Sigmoid colon (tissue), 4 donors: ENCODE measurements around the gene ASH1L.
"Not testable (repeated sequence)": the region's sequence is repeated elsewhere in the genome, so short reads cannot be mapped to it uniquely, and the experiment has no call there.

ENCODE experiments used
- EP300 ChIP-seq, 4 donors: sonication (generic); formaldehyde crosslinking; IDR thresholded peaks; one replicate each; pipeline ENCODE4 v1.6.1; 2017; ENCODE audit warnings: antibody characterized with exemption in 4 of 4
- POLR2A ChIP-seq, 2 donors: fragments of 450-650 bp; IDR thresholded peaks; one replicate each; pipeline ENCODE4 v1.6.1; 2016; ENCODE audit warnings: antibody characterized with exemption in 2 of 2, mild to moderate bottlenecking in 2 of 2, moderate library complexity in 2 of 2
- POLR2AphosphoS5 ChIP-seq, 4 donors: sonication (generic); formaldehyde crosslinking; IDR thresholded peaks; one replicate each; pipeline ENCODE4 v1.6.1; 2017; ENCODE audit warnings: antibody characterized with exemption in 4 of 4
- TF ChIP-seq, protein P1 (sequence below), 4 experiments: fragments of 450-650 bp in 3 of 4; fragments of 200-600 bp in 1 of 4; IDR thresholded peaks; one replicate each; pipeline ENCODE4 v1.5.1; 2016 to 2019; ENCODE audit warnings: antibody characterized with exemption in 4 of 4, mild to moderate bottlenecking in 3 of 4, moderate library complexity in 2 of 4

DNA sequence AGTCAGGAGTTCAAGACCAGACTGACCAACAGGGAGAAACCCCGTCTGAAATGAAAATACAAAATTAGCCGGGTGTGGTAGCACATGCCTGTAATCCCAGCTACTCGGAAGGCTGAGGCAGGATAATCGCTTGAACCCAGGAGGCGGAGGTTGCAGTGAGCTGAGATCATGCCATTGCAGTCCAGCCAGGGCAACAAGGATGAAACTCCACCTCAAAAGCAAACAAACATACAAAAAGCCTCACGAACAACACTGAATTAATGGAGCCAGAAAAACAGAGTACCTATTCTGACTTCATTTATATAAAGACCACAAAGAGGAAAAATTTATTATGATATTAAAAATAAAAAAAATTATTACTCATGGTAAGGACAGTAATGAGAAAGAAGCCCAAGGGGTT lies 75.7 kb downstream of the ASH1L start:
- TF ChIP-seq, protein P1, sequence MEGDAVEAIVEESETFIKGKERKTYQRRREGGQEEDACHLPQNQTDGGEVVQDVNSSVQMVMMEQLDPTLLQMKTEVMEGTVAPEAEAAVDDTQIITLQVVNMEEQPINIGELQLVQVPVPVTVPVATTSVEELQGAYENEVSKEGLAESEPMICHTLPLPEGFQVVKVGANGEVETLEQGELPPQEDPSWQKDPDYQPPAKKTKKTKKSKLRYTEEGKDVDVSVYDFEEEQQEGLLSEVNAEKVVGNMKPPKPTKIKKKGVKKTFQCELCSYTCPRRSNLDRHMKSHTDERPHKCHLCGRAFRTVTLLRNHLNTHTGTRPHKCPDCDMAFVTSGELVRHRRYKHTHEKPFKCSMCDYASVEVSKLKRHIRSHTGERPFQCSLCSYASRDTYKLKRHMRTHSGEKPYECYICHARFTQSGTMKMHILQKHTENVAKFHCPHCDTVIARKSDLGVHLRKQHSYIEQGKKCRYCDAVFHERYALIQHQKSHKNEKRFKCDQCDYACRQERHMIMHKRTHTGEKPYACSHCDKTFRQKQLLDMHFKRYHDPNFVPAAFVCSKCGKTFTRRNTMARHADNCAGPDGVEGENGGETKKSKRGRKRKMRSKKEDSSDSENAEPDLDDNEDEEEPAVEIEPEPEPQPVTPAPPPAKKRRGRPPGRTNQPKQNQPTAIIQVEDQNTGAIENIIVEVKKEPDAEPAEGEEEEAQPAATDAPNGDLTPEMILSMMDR (IDR thresholded peaks at IDR 0.05) = not testable (repeated sequence)
- not testable (repeated sequence) for TF ChIP-seq POLR2AphosphoS5, POLR2A, EP300 (IDR thresholded peaks at IDR 0.05)
